HEK293 (cell line): ENCODE results near the gene ZFHX2.
A peak's percentile ranks its signal among the peaks of the same experiment; 100 is the strongest.

Experiments used
- CTCF ChIA-PET: fragments of 350-600 bp; formaldehyde crosslinking; extraction: SDS; loops from one replicate; lab custom pipeline; 2021; ENCODE audit warnings: antibody characterized with exemption; lab: Yijun Ruan, JAX
- POLR2A ChIA-PET: fragments of 300-600 bp; formaldehyde crosslinking; extraction: SDS; loops from one replicate; lab custom pipeline; 2020; ENCODE audit warnings: antibody characterized with exemption, inconsistent platforms; lab: Yijun Ruan, JAX
- H3K27ac ChIP-seq: fragments of 200-500 bp; sonication (Bioruptor generic); 2 replicates; pipeline ENCODE4 v1.5.1; 2014; ENCODE audit warnings: low read depth, low read length, control low read depth, inconsistent platforms; ENCODE audit errors: extremely low read depth
- H3K36me3 ChIP-seq, 2 experiments: fragments of 200-500 bp in 1 of 2; sonication (Bioruptor generic) in 1 of 2; 1 replicate in 1 of 2; 2 replicates in 1 of 2; pipeline ENCODE4 v1.5.1; 2014 to 2017; ENCODE audit warnings: inconsistent platforms in 2 of 2, low read length in 2 of 2; ENCODE audit not compliant: control insufficient read depth in 2 of 2, insufficient read depth in 1 of 2
- H3K4me1 ChIP-seq: fragments of 200-500 bp; sonication (Bioruptor generic); 2 replicates; pipeline ENCODE4 v1.5.1; 2014; ENCODE audit warnings: mild to moderate bottlenecking, low read length, inconsistent platforms; ENCODE audit not compliant: control insufficient read depth, insufficient read depth
- H3K4me3 ChIP-seq: 2 replicates; pipeline ENCODE4 v1.5.1; 2011; ENCODE audit warnings: low read depth, mild to moderate bottlenecking, control low read depth, low read length, moderate library complexity
- H3K9me3 ChIP-seq: fragments of 200-500 bp; sonication (Bioruptor generic); 2 replicates; pipeline ENCODE4 v1.5.1; 2014; ENCODE audit warnings: low read depth, low read length, inconsistent platforms; ENCODE audit not compliant: control insufficient read depth, insufficient read depth
- EGR2 ChIP-seq: fragments of 450-650 bp; formaldehyde crosslinking; IDR thresholded peaks from 2 replicates; pipeline ENCODE4 v1.5.1; 2016; ENCODE audit warnings: low read depth, missing biosample characterization, missing genetic modification characterization
- GLI4 ChIP-seq: fragments of 450-650 bp; formaldehyde crosslinking; IDR thresholded peaks from 2 replicates; pipeline ENCODE4 v1.5.1; 2016; ENCODE audit warnings: missing biosample characterization, missing genetic modification characterization
- KLF1 ChIP-seq: fragments of 450-650 bp; formaldehyde crosslinking; IDR thresholded peaks from 2 replicates; pipeline ENCODE4 v1.5.1; 2016; ENCODE audit warnings: missing biosample characterization, missing genetic modification characterization
- SCRT2 ChIP-seq: fragments of 450-650 bp; formaldehyde crosslinking; IDR thresholded peaks from 2 replicates; pipeline ENCODE4 v1.5.1; 2016; ENCODE audit warnings: missing biosample characterization, missing genetic modification characterization
- SP7 ChIP-seq: fragments of 450-650 bp; formaldehyde crosslinking; IDR thresholded peaks from 2 replicates; pipeline ENCODE4 v1.5.1; 2016; ENCODE audit warnings: missing biosample characterization, missing genetic modification characterization
- TRIM28 ChIP-seq: IDR thresholded peaks from 2 replicates; pipeline ENCODE4 v1.6.1; 2011; ENCODE audit warnings: low read length, control low read depth, borderline replicate concordance
- ZBTB48 ChIP-seq: fragments of 450-650 bp; formaldehyde crosslinking; IDR thresholded peaks from 2 replicates; pipeline ENCODE4 v1.5.1; 2016; ENCODE audit warnings: missing biosample characterization, missing genetic modification characterization
- ZFP37 ChIP-seq: fragments of 450-650 bp; formaldehyde crosslinking; IDR thresholded peaks from 2 replicates; pipeline ENCODE4 v1.5.1; 2016; ENCODE audit warnings: missing biosample characterization, missing genetic modification characterization
- ZNF175 ChIP-seq: fragments of 450-650 bp; formaldehyde crosslinking; IDR thresholded peaks from 2 replicates; pipeline ENCODE4 v1.5.1; 2016; ENCODE audit warnings: missing biosample characterization, missing genetic modification characterization
- ZNF202 ChIP-seq: fragments of 450-650 bp; formaldehyde crosslinking; IDR thresholded peaks from 2 replicates; pipeline ENCODE4 v1.5.1; 2016; ENCODE audit warnings: missing biosample characterization, missing genetic modification characterization, borderline replicate concordance
- ZNF214 ChIP-seq: fragments of 450-650 bp; formaldehyde crosslinking; IDR thresholded peaks from 2 replicates; pipeline ENCODE4 v1.5.1; 2017; ENCODE audit warnings: missing biosample characterization, mild to moderate bottlenecking, missing genetic modification characterization, borderline replicate concordance
- ZNF341 ChIP-seq: fragments of 450-650 bp; formaldehyde crosslinking; IDR thresholded peaks from 2 replicates; pipeline ENCODE4; 2016; ENCODE audit warnings: low read depth, missing biosample characterization, missing genetic modification characterization
- ZNF433 ChIP-seq: fragments of 450-650 bp; formaldehyde crosslinking; IDR thresholded peaks from 2 replicates; pipeline ENCODE4 v1.5.1; 2016; ENCODE audit warnings: missing biosample characterization, missing genetic modification characterization, low read depth
- ZNF449 ChIP-seq: fragments of 450-650 bp; formaldehyde crosslinking; IDR thresholded peaks from 2 replicates; pipeline ENCODE4 v1.5.1; 2017; ENCODE audit warnings: missing biosample characterization, mild to moderate bottlenecking, missing genetic modification characterization, moderate library complexity
- ZNF48 ChIP-seq: fragments of 450-650 bp; formaldehyde crosslinking; IDR thresholded peaks from 2 replicates; pipeline ENCODE4 v1.5.1; 2016; ENCODE audit warnings: missing biosample characterization, missing genetic modification characterization
- ZNF549 ChIP-seq: fragments of 450-650 bp; IDR thresholded peaks from 2 replicates; pipeline ENCODE4 v1.5.1; 2018; ENCODE audit warnings: missing biosample characterization, missing genetic modification characterization, mild to moderate bottlenecking, inconsistent platforms, moderate library complexity
- ZNF658 ChIP-seq: fragments of 450-650 bp; formaldehyde crosslinking; IDR thresholded peaks from 2 replicates; pipeline ENCODE4; 2016; ENCODE audit warnings: missing biosample characterization, missing genetic modification characterization
- ZNF660 ChIP-seq: fragments of 450-650 bp; IDR thresholded peaks from 2 replicates; pipeline ENCODE4 v1.5.1; 2018; ENCODE audit warnings: missing biosample characterization, mild to moderate bottlenecking, missing genetic modification characterization
- ZSCAN16 ChIP-seq: fragments of 450-650 bp; formaldehyde crosslinking; IDR thresholded peaks from 2 replicates; pipeline ENCODE4 v1.5.1; 2016; ENCODE audit warnings: missing biosample characterization, missing genetic modification characterization
- ZSCAN23 ChIP-seq: fragments of 450-650 bp; formaldehyde crosslinking; IDR thresholded peaks from 2 replicates; pipeline ENCODE4 v1.5.1; 2016; ENCODE audit warnings: missing biosample characterization, missing genetic modification characterization
- TF ChIP-seq, protein P1 (sequence below): fragments of 450-650 bp; formaldehyde crosslinking; IDR thresholded peaks from 2 replicates; pipeline ENCODE4 v1.5.1; 2016; ENCODE audit warnings: missing biosample characterization, missing genetic modification characterization, borderline replicate concordance
- TF ChIP-seq, protein P2 (sequence below): fragments of 450-650 bp; IDR thresholded peaks from 2 replicates; pipeline ENCODE4 v1.5.1; 2018; ENCODE audit warnings: missing biosample characterization, missing genetic modification characterization

The ZFHX2 gene

DNA sequence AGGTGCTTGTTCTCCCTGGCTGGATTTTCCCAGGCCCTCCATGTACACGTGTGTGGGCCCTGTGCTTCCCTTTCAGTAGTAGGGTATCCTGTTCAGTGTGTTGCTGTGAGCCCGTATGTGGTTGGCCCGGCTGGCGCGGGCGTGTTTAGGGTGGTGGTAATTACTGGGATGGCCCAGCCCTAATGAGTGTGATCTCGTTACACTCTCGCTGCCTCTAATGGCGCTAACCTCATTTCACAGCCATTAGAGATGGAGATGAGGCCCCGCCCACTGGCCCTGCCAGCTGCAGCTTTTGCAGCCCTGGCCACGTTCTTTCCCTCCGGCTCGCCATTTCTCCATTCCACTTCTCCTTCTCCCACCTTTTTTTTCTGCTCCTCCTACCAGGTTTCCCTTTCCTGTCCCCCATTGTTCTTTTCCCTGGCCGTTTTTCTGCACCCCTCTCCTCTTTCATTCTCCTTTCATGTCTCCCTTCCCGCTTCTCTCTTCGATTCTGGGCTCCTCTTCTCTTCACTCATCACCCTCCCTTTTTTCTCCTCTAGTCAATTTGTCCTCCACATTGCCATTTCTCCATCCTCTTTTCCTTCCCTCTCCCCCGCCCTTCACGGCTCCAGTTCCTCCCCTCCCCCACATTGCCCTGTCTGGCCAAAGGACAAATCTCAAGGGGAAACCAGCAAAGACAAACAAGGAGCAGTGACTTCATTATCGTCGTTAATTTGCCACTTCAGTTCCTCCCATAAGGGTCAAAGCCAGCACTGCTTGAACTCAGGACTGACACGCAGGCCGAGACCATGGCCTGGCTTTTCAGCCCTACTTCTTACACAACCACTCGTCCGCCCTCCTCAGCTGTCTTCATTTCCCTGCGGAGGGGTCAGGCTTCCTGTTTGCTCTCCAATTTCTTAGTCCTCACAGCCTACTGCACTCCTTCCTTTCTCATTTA is 6.8 kb downstream of the ZFHX2 start (continued):
- TF ChIP-seq SP7 (tag by site-specific recombination) (peak; percentile 85), KLF1 (tag by site-specific recombination) (peak; percentile 68), TRIM28 (peak; percentile 73; the same call in 1 of the 2 replicates), GLI4 (tag by site-specific recombination) (no peak), ZNF48 (no peak), ZSCAN23 (no peak), EGR2 (tag by site-specific recombination) (no peak), ZNF202 (tag by site-specific recombination) (no peak), ZNF658 (tag by site-specific recombination) (no peak), SCRT2 (tag by site-specific recombination) (no peak), ZNF341 (tag by site-specific recombination) (no peak), ZNF549 (tag by site-specific recombination) (no peak)
- TF ChIP-seq, protein P1, sequence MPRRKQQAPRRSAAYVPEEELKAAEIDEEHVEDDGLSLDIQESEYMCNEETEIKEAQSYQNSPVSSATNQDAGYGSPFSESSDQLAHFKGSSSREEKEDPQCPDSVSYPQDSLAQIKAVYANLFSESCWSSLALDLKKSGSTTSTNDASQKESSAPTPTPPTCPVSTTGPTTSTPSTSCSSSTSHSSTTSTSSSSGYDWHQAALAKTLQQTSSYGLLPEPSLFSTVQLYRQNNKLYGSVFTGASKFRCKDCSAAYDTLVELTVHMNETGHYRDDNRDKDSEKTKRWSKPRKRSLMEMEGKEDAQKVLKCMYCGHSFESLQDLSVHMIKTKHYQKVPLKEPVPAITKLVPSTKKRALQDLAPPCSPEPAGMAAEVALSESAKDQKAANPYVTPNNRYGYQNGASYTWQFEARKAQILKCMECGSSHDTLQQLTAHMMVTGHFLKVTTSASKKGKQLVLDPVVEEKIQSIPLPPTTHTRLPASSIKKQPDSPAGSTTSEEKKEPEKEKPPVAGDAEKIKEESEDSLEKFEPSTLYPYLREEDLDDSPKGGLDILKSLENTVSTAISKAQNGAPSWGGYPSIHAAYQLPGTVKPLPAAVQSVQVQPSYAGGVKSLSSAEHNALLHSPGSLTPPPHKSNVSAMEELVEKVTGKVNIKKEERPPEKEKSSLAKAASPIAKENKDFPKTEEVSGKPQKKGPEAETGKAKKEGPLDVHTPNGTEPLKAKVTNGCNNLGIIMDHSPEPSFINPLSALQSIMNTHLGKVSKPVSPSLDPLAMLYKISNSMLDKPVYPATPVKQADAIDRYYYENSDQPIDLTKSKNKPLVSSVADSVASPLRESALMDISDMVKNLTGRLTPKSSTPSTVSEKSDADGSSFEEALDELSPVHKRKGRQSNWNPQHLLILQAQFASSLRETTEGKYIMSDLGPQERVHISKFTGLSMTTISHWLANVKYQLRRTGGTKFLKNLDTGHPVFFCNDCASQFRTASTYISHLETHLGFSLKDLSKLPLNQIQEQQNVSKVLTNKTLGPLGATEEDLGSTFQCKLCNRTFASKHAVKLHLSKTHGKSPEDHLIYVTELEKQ, result no peak

GRCh38 chr14:23543403-23543802 is 8.2 kb downstream of the ZFHX2 start:
- Histone ChIP-seq H3K36me3 (peaks cover 0 to 6% of the 10 kb centered on the region in 2 experiments; a peak in 2 of 3 replicates), H3K9me3 (no peaks in the 10 kb centered on the region), H3K4me1 (peaks cover 15% of the 10 kb centered on the region)
- POLR2A ChIA-PET, result no interaction called here
- TF ChIP-seq, protein P1, result no peak
- TF ChIP-seq ZSCAN16 (no peak), ZNF433 (tag by site-specific recombination) (no peak), ZNF214 (tag by site-specific recombination) (no peak), ZBTB48 (tag by site-specific recombination) (no peak), ZNF449 (tag by site-specific recombination) (no peak), ZNF175 (tag by site-specific recombination) (no peak), ZFP37 (tag by site-specific recombination) (no peak), ZNF660 (tag by site-specific recombination) (no peak)
- TF ChIP-seq, protein P2, sequence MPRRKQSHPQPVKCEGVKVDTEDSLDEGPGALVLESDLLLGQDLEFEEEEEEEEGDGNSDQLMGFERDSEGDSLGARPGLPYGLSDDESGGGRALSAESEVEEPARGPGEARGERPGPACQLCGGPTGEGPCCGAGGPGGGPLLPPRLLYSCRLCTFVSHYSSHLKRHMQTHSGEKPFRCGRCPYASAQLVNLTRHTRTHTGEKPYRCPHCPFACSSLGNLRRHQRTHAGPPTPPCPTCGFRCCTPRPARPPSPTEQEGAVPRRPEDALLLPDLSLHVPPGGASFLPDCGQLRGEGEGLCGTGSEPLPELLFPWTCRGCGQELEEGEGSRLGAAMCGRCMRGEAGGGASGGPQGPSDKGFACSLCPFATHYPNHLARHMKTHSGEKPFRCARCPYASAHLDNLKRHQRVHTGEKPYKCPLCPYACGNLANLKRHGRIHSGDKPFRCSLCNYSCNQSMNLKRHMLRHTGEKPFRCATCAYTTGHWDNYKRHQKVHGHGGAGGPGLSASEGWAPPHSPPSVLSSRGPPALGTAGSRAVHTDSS, result no peak
- TF ChIP-seq, all 188 proteins: peak for 0
- CTCF ChIA-PET, result interaction anchor here (0.5 to 1.1 kb wide), 3 partner anchors 45 to 211 kb away, joined by 3 read pairs; no protein-coding TSS in a partner anchor
- Histone ChIP-seq H3K4me3 (no peak overlapping the region), H3K27ac (no peak overlapping the region)
